ENCODE results near the gene GALNT2.

DNA sequence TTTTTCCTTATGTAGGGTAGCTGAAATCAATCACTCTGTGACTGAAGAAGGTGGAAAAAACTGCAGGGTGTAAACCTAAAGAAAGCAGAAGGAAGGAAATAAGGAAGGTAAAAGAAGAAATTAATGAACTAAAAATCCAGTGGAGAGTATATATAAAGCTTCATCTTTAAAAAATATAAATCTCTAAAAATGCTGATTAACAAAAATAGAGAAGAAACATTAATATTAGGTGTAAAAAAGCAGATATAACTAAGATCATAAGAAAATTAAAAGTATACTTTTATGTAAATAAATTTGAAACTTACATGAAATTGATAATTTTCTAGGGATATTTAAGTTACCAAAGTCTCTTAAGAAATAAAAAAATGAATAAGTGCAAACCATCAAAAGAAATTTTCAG lies 159.8 kb downstream of the GALNT2 start:
- no peak for TF ChIP-seq POLR2A (IDR thresholded peaks at IDR 0.05; ENCODE audit: low read length)
- TF ChIP-seq GATA1 (IDR thresholded peaks at IDR 0.05; ENCODE audit: low read depth, low read length): no peak
